GM12891 (cell line): ENCODE measurements around the gene ATXN1.

Experiments
- POLR2A ChIP-seq: IDR thresholded peaks from 2 replicates; pipeline ENCODE4 v1.6.1; 2011; ENCODE audit warnings: low read depth, low read length, control low read depth
- POLR2AphosphoS5 ChIP-seq: IDR thresholded peaks from 2 replicates; pipeline ENCODE4 v1.6.1; 2011; ENCODE audit warnings: low read depth, low read length, control low read depth
- TAF1 ChIP-seq: IDR thresholded peaks from 2 replicates; pipeline ENCODE4 v1.6.1; 2011; ENCODE audit warnings: low read depth, low read length, control low read depth

DNA sequence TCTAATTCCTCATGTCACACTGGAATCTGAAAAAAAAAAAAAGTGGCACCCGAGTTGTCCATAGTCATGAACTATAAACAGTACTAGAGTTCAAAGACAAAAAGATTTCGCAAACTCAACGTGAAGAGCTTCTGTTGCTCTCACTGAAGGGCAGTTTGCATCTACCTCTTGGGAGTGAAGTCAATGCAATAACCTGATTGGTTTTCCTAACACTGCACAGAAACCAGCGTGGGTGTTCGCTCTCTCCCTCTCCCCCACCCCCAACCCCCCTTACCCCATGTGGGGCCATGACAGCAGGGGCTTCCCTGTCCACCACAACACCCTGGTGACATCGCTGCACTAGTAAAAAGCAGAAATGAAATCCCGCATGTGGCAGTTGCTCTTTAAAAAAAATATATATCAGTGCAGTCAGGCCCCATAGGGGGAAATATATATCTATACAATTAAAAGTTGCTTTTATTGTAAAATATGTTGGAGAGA is 456.0 kb downstream of the ATXN1 start:
- TF ChIP-seq POLR2AphosphoS5 (0 out of 2 replicates have a peak, but pooled peaks have one; percentile 41), POLR2A (peak; percentile 62), TAF1 (0 out of 2 replicates have a peak, but pooled peaks have one; percentile 27)
